GM18508 (cell line): Measurements from ENCODE around the gene BRIP1.
"Not testable (repeated sequence)": the region's sequence is repeated elsewhere in the genome, so short reads cannot be mapped to it uniquely, and the experiment has no call there.

Experiments used
- ATAC-seq: cut with Tn5 transposase; IDR thresholded peaks from one replicate; pipeline ENCODE4 v1.9.1; 2021; ENCODE audit warnings: moderate number of reproducible peaks; ENCODE audit not compliant: insufficient read depth, unreplicated experiment

Gene BRIP1

GRCh38 chr17:61808442-61808841 lies 54.9 kb downstream of the BRIP1 start:
- ATAC-seq = no peak

DNA sequence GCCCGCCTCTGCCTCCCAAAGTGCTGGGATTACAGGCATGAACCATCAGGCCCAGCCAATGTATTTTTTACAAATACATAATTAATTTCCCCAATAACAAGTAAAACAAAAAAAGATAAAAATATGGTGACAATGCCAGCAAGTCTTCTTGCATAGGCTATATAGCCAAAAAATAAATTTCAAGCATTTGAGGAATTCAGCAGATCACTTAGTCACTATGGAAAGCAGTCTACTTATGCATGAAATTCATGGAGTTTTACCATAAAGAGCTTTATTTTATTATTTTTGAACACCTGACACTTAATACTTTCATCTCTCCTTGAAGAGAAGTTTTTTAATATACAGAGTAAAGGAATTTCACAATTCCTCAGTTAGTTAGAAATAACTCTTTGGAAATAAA lies 56.4 kb downstream of the BRIP1 start:
- ATAC-seq = no peak

DNA sequence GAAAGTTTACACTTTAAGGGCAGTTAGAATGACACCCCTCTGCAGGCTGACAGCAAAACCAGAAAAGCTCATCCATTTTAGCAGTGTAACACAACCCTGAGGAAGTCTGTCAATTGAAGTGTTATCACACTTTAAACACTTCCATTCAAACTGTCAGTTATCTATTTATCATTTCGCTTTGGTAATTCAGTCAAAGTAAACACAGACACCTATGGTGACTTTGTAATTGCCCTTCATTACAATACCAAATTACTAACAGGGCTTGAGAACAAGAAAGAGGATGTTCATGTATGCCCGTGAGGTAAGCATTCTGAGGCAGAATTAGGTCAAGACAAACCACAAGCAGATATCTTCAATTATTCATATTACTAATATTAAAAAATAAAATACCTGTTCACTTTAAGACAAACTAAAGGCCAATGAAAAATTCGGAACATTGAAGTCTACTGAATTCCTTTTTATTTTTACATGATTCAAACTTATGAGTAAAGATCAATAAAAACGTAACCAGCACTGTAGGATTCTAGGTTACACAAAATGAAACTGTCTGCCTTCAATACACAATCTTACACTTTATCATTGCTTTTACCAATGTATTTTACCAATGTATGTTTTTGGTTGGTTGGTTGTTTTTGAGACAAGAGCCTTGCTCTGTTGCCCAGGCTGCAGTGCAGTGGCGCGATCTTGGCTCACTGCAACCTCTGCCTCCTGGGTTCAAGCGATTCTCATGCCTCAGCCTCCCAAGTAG lies 57.1 kb downstream of the BRIP1 start:
- ATAC-seq = no peak

- ATAC-seq = no peak
Observed at GRCh38 chr17:61805399-61805798, 57.9 kb downstream of the BRIP1 start.

- ATAC-seq = no peak
Observed at GRCh38 chr17:61803796-61804195, 59.5 kb downstream of the BRIP1 start.

GRCh38 chr17:61803216-61803615 lies 60.1 kb downstream of the BRIP1 start:
- no peak for ATAC-seq

- ATAC-seq = no peak
Observed at GRCh38 chr17:61799812-61800484, 63.4 kb downstream of the BRIP1 start.

DNA sequence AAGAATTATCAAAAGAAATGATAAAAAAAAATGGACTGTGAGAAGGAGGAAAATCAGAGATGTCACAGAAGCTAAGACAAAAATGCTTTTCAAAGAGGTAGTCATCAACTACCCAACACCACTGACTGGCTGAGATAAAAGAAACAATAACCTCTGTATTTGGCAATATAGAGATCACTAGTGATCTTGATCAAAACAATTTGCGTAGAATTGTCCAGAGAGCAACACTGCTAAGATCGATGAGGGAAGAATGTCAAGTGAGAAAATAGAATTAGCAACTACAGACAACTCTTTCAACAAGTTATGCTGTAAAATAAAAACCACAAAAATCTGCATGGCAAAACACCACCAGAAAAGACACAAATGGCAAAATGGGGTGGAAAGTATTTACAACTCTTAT lies 66.0 kb downstream of the BRIP1 start:
- ATAC-seq = no peak

DNA sequence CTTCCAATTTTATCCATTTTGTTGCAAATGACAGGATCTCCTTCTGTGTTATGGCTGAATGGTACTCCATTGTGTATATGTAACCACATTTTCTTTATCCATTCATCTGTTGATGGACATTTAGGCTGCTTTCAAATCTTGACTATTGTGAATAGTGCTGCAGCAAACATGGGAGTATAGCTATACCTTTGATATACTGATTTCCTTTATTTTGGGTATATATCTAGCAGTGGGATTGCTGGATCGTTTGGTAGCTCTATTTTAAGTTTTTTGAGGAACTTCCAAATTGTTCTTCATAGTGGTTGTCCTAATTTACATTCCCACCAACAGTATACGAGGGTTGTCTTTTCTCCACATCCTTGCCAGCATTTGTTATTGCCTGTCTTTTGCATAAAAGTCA lies 67.8 kb downstream of the BRIP1 start:
- no peak for ATAC-seq

GRCh38 chr17:61794792-61795191 lies 68.5 kb downstream of the BRIP1 start:
- no peak for ATAC-seq

DNA sequence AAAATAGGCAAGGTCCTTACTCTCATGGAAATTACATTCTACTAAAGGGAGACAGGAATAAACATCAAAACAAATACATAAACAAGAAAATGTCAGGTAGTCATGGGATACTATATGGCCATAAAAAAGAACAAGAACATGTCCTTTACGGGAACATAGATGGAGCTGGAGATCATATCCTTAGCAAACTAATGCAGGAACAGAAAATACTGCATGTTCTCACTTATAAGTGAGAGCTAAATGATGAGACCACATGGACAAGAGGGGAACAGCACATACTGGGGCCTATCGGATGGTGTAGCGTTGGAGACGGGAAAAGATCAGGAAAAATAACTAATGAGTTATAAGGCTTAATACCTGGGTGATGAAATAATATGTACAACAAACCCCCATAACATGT lies 69.1 kb downstream of the BRIP1 start:
- ATAC-seq = no peak

DNA sequence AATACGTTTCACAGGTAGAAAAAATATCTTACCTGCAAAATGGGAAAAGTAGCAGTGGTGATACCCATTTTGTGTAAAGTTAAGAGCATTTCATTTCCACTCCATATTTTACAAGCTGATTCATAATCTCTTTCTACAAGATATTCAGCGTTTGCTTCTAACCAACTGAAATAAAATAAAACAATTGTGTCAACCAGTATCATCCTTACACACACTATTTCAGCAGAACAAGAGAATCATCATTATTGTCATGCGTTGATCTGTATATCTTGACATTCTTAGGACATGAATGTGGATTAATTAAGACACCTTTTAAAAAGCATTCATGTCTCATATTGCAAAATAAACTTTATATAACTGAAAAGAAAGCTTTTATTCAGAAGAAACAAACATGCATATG lies 69.8 kb downstream of the BRIP1 start:
- no peak for ATAC-seq

GRCh38 chr17:61789872-61790271 lies 73.5 kb downstream of the BRIP1 start:
- ATAC-seq = no peak

- no peak for ATAC-seq
Observed at GRCh38 chr17:61786088-61786487, 77.2 kb downstream of the BRIP1 start.

DNA sequence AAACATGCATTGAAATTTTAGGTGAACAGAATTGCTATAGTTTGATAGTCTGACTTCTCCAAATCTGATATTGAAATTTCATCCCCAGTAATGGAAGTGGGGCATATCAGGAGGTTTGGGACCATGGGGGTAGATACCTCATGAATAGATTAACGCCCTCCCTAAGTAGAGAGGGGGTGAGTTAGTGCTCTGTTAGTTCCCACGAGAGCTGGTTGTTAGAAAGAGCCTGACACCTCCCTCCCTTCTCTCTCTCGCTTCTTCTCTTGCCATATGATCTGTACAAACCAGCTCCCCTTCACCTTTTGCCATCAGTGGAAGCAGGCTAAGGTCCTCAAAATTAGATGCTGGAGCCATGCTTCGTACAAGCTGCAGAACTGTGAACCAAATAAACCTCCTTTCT lies 78.8 kb downstream of the BRIP1 start:
- ATAC-seq = no peak

DNA sequence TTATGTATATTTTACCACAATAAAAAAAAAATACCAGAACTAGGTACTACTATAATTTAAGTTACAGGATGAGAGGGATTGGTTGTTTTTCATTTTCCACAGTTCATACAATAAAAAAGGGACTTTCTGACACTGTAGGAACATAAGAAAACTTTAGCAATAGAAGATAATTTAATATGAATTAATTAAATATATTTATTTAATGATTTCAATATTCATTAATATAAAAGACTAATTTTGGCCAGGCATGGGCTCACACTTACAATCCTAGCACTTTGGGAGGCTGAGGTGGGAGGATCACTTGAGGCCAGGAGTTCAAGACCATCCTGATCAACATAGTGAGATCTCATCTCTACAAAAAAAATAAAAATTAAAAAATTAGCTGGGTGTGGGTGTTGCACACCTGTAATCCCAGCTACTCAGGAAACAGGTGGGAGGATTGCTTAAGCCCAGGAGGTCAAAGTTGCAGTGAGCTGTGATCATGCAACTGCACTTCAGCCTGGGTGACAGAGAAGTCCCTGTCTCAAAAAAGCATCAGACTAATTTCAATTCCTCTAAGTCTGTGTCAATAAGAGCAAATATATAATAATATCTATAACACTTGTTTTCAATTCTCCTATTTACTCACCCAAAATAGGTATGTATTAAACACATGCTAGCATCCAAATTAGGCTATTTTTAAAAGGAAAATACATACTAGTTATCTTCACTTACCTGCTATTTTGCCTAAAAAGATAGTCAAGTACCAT lies 79.6 kb downstream of the BRIP1 start:
- no peak for ATAC-seq

DNA sequence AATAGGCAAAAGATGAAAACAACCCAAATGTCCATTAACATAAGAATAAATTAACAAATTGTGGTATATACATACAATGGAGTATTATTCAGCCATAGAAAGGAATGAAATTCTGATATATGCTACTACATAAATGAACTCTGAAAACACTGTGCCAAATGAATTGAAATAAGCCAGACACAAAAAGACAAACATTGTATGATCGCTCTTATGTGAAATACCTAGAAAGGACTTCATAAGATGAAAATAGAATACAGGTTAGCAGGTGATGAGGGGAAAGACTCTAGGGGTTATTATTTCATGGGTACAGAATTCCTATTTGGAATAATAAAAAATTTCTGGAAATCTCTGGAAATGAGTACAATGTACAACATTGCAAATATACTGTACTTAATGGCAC lies 80.2 kb downstream of the BRIP1 start:
- ATAC-seq = no peak

GRCh38 chr17:61782683-61783082 lies 80.6 kb downstream of the BRIP1 start:
- no peak for ATAC-seq

GRCh38 chr17:61775364-61775763 lies 88.0 kb downstream of the BRIP1 start:
- ATAC-seq = no peak

- ATAC-seq = no peak
Observed at GRCh38 chr17:61774724-61775123, 88.6 kb downstream of the BRIP1 start.

- ATAC-seq = not testable (repeated sequence)
Observed at GRCh38 chr17:61774087-61774486, 89.2 kb downstream of the BRIP1 start.
